Measurements from ENCODE around the gene SRRM3.
"Not testable (repeated sequence)": the region's sequence is repeated elsewhere in the genome, so short reads cannot be mapped to it uniquely, and the experiment has no call there.

The SRRM3 gene

DNA sequence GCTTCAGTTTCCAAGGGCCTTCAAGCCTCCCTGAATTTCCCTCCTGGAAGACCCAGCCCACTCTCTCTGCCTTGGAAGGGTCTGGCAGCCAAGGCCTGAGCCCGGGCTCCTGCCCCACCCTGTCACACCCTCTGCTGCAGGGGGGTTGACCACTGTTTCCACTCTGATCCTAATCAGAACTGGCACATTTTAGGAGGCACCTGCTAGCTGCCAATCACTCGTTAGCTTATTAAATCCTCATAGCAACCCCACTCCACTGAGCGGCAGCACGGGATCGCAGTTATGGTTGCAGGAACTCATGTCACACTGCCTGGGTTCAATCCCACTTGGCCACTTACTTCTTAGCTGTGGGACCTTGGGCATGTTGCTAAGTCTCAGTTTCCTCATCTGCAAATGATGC is 113.7 kb downstream of the SRRM3 start:
- DNase-seq (ENCODE audit: low read depth) = no peak

GRCh38 chr7:76316984-76317781 is 115.5 kb downstream of the SRRM3 start:
- no peak for DNase-seq (ENCODE audit: low read depth)

- DNase-seq (ENCODE audit: low read depth) = peak; percentile 92
These were observed 116.2 kb downstream of the SRRM3 start for GRCh38 chr7:76317782-76318487.

- DNase-seq (ENCODE audit: low read depth) = peak; percentile 42
These were observed 117.0 kb downstream of the SRRM3 start for GRCh38 chr7:76318488-76319353.

DNA sequence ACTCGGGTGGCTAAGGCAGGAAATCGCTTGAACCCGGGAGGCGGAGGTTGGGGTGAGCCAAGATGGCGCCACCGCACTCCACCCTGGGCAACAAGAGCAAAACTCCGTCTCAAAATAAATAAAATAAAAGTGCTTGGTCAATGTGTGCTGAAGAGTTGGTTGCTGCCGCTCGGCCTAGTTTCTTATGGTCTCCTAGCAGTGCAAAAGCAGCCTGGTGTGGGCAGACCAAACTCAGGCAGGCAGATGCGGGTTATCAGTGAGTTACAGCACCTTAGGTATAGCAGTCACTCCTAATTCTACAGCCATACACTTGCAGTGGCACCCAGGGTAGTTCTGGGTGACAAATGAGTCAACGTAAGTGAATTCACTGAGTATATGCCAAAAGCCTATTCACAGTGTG is 123.4 kb downstream of the SRRM3 start:
- no peak for DNase-seq (ENCODE audit: low read depth)

DNA sequence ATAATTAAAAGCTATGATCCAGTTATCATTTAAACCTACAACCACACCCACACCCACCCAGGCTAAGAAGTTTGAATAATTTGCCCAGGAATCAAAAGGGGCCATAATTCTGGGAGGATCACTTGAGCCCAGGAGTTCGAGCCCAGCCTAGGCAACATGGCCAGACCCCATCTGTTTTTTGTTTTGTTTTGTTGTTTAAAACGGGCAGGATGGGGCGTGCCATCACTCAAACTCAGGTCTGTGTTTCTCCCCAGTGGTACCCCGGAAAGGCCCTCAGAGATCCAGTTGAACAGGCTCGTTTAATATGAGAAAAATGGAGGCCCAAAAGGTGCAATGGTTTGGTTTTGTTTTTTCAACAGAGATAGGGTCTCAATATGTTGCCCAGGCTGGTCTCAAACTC is 124.1 kb downstream of the SRRM3 start:
- DNase-seq (ENCODE audit: low read depth) = no peak

DNA sequence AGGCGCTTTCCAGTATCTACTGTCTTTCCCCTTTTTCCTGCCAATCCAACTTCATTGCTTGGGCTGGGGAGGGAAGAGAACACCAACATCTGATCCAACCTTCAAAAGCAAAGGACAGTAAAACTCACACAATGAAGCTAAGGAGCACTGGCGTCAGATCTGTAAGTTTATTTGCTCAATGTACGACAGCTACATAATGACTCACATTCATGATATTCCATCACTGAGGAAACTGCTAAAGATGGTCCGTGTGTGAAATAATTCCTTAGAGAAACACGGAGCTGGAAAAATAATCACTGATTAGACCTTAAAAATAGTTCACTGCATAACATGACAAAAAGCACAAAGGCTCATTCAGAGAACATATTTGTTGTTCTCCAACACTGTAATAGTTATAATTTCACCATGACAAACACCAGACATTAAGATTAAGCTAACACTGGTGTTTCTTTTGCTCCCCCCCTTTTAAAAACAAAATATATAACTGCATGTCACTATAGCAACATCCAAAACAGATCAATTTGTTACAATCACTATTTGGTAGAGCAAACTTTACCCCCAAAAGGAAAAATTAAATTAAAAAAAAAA is 125.0 kb downstream of the SRRM3 start:
- no peak for DNase-seq (ENCODE audit: low read depth)

DNA sequence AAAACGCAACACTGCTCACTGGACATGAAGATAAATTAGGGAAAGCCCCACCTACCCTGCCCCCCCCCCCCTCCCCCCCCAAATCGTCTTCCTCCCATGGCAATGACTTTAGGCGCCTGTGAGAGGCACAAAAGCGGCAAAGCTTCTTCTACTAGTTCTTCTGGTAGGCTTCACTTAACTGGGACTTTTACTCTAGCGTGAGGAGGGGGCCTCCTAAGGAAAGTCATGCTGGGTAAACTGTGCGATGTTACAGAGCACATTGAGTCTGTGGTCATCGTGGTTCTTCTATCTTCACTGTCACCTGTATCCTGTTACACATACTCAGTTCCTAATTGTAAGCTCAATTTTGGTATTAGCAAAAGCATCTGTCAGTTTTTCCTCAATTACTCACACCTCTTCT is 125.9 kb downstream of the SRRM3 start:
- DNase-seq (ENCODE audit: low read depth) = no peak

- DNase-seq (ENCODE audit: low read depth) = no peak
These were observed 126.7 kb downstream of the SRRM3 start for GRCh38 chr7:76328389-76328788.

- no peak for DNase-seq (ENCODE audit: low read depth)
These were observed 127.8 kb downstream of the SRRM3 start for GRCh38 chr7:76329479-76329878.

DNA sequence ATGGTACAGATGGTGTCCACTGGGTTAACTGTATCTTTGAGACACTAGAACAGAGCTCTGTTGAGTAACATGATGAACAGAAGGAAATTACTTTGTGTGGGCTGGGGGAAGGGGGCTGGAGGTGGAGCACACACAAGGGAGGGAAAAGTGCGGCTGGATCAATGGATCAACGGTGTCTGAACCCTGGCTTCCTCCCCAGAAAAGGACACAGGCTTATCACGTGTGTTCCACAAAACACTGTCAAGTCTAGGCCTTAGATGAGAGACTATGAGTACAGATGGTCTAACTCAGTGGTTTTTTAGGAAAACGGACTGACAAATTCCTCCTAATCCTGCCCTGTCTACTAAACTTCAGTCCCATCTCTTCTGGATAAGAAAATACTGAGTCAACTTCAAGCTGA is 128.6 kb downstream of the SRRM3 start:
- DNase-seq (ENCODE audit: low read depth) = no peak

- no peak for DNase-seq (ENCODE audit: low read depth)
These were observed 129.0 kb downstream of the SRRM3 start for GRCh38 chr7:76330673-76331072.

- no peak for DNase-seq (ENCODE audit: low read depth)
These were observed 130.4 kb downstream of the SRRM3 start for GRCh38 chr7:76332078-76332477.

- DNase-seq (ENCODE audit: low read depth) = no peak
These were observed 131.9 kb downstream of the SRRM3 start for GRCh38 chr7:76333511-76334101.

GRCh38 chr7:76334320-76334967 is 132.7 kb downstream of the SRRM3 start:
- DNase-seq (ENCODE audit: low read depth) = no peak

DNA sequence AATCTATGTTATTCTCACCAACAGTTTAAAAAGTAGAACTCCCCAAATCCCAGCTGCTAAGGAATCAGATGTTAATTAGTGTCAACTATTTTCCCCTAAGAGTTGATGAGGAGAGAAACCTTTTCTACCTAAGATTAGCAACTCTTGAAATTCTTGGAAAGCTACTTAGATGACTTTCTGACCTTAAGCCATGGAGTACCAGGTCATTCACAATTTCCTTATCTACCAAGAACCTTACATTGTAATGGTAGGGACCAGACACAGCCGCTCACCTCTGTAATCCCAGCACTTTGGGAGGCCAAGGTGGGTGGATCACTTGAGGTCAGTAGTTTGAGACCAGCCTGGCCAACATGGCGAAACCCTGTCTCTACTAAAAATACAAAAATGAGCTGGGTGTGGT is 133.7 kb downstream of the SRRM3 start:
- DNase-seq (ENCODE audit: low read depth) = not testable (repeated sequence)

DNA sequence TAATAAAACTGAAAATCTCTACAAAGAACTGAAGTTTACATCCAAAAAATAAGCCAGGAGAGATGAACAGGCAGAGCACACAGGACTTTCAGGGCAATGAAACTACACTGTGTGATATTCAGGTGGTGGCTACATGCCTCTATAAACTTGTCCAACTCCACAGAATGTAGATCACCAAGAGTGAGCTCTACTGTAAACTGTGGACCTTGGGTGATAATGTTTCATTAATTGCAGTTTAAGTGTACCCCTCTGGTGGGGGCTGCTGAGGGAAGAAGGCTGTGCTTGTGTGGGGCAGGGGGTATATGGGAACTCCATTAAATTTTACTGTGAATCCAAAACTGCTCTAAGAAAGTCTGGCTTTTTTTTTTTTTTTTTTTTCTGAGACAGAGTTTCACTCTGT is 134.4 kb downstream of the SRRM3 start:
- no peak for DNase-seq (ENCODE audit: low read depth)

Measured in activated T-cell treated with anti-CD3 and anti-CD28 coated beads for 1 hour (primary cell).